Bronchial epithelial cell (primary cell): ENCODE results near the gene KRT7. TPM values are rescaled to one million over a fixed set of nuclear protein-coding genes. Genes with fewer than 3 reads are reported as not detected.
A peak's percentile ranks its signal among the peaks of the same experiment; 100 is the strongest.
"Not testable (repeated sequence)": the region's sequence is repeated elsewhere in the genome, so short reads cannot be mapped to it uniquely, and the experiment has no call there.

Experiments used
- DNase-seq: peaks from one replicate; pipeline ENCODE4 v3.0.0-alpha.2; 2010; ENCODE audit warnings: low read depth
- FAIRE-seq: peaks from 2 replicates; lab custom pipeline; 2011; peaks lifted over from hg19 to GRCh38; lab: Jason Lieb, UNC
- H3K27me3 ChIP-seq: 2 replicates; pipeline ENCODE4 v1.5.1; 2011; ENCODE audit warnings: low read length; ENCODE audit not compliant: control insufficient read depth, insufficient read depth
- H3K36me3 ChIP-seq: 2 replicates; pipeline ENCODE4 v1.5.1; 2011; ENCODE audit warnings: low read length; ENCODE audit not compliant: control insufficient read depth, insufficient read depth
- H3K4me3 ChIP-seq: 2 replicates; pipeline ENCODE4 v1.5.1; 2011; ENCODE audit warnings: mild to moderate bottlenecking, low read depth, low read length, control low read depth
- total RNA-seq: library from RNA; depleted of rRNA; stranded (reverse); fragments of >200 nt; gene quantifications from 2 replicates; pipeline ENCODE4 v1.2.1, GENCODE V29; 2014
- TF ChIP-seq, protein P1 (sequence below): IDR thresholded peaks from 2 replicates; pipeline ENCODE4 v1.5.1; 2011; ENCODE audit warnings: mild to moderate bottlenecking, moderate library complexity, low read length, control low read depth, inconsistent platforms; ENCODE audit not compliant: insufficient read depth, severe bottlenecking

KRT7 gene
- total RNA-seq, 1 donor from 2014 or later, result 895 TPM

- H3K36me3 ChIP-seq, result no peaks in the 10 kb centered on the region
- no peak overlapping the region for H3K4me3 ChIP-seq
- FAIRE-seq (no peak), DNase-seq (no peak)
- TF ChIP-seq, protein P1, sequence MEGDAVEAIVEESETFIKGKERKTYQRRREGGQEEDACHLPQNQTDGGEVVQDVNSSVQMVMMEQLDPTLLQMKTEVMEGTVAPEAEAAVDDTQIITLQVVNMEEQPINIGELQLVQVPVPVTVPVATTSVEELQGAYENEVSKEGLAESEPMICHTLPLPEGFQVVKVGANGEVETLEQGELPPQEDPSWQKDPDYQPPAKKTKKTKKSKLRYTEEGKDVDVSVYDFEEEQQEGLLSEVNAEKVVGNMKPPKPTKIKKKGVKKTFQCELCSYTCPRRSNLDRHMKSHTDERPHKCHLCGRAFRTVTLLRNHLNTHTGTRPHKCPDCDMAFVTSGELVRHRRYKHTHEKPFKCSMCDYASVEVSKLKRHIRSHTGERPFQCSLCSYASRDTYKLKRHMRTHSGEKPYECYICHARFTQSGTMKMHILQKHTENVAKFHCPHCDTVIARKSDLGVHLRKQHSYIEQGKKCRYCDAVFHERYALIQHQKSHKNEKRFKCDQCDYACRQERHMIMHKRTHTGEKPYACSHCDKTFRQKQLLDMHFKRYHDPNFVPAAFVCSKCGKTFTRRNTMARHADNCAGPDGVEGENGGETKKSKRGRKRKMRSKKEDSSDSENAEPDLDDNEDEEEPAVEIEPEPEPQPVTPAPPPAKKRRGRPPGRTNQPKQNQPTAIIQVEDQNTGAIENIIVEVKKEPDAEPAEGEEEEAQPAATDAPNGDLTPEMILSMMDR, result no peak
- H3K27me3 ChIP-seq, result no peaks in the 10 kb centered on the region
Measured at GRCh38 chr12:52248541-52249461, 15.8 kb downstream of the KRT7 start.

DNA sequence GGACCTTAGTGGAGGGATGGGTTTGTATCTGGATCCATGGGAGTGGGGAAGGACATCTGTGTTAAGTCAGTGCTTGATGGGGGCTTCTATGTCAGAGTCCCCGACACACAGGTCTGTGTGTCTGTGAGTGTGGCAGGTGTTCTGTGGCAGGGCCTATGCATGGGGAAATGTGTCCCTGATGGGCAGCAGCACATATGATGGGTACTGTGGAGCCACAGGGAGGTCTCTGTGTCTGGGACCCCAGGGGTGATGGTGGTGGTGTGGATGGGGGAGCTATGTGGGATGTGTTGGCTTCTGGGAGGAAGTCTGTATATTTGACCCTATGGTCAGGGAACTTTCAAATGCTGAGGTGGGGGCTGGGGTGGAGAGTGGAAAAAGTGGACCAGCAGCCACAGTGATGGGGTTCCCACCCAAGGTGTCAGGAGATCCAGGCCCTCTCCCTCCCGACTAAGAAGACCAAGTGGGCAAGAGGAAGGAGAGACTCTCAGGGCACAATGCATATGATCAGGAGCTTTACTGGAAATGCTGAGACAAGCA lies 16.5 kb downstream of the KRT7 start:
- DNase-seq, result no peak
- TF ChIP-seq, protein P1, result no peak
- H3K4me3 ChIP-seq, result no peak overlapping the region
- H3K36me3 ChIP-seq, result no peaks in the 10 kb centered on the region
- H3K27me3 ChIP-seq, result no peaks in the 10 kb centered on the region
- no peak for FAIRE-seq

- Histone ChIP-seq H3K4me3 (no peak overlapping the region), H3K36me3 (no peaks in the 10 kb centered on the region), H3K27me3 (no peaks in the 10 kb centered on the region)
- FAIRE-seq (no peak), DNase-seq (no peak)
- TF ChIP-seq, protein P1, result no peak
Measured at GRCh38 chr12:52250048-52250990, 17.3 kb downstream of the KRT7 start.

- Histone ChIP-seq H3K4me3 (no peak overlapping the region), H3K36me3 (no peaks in the 10 kb centered on the region), H3K27me3 (no peaks in the 10 kb centered on the region)
- DNase-seq, result no peak
- TF ChIP-seq, protein P1, result no peak
- FAIRE-seq, result no peak
Measured at GRCh38 chr12:52251367-52252051, 18.5 kb downstream of the KRT7 start.

DNA sequence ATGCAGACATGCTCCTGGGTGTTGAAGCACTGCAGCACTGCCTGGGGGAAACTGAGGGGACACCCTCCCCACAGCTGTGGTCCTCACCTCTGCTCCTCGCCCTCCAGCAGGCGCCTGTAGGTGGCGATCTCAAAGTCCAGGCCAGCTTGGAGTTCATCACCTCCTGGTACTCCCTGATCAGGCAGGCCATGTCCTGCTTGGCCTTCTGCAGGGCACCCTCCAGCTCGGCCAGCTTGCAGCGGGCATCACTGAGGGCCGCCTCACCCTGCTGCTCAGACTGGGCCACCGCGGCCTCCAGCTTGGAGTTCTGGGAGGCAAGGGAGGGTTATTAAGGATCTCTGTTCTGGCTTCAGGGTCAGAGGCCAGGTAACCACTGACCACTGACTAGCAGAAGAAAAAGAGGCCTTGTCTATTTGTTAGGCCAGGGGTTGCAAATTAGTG lies 19.2 kb downstream of the KRT7 start:
- not testable (repeated sequence) for DNase-seq, H3K4me3 ChIP-seq, H3K27me3 ChIP-seq, H3K36me3 ChIP-seq
- TF ChIP-seq, protein P1, result peak; percentile 28
- FAIRE-seq, result peak; percentile 18
